ENCODE results near the gene KIF21A.
A peak's percentile ranks its signal among the peaks of the same experiment; 100 is the strongest.

KIF21A gene

DNA sequence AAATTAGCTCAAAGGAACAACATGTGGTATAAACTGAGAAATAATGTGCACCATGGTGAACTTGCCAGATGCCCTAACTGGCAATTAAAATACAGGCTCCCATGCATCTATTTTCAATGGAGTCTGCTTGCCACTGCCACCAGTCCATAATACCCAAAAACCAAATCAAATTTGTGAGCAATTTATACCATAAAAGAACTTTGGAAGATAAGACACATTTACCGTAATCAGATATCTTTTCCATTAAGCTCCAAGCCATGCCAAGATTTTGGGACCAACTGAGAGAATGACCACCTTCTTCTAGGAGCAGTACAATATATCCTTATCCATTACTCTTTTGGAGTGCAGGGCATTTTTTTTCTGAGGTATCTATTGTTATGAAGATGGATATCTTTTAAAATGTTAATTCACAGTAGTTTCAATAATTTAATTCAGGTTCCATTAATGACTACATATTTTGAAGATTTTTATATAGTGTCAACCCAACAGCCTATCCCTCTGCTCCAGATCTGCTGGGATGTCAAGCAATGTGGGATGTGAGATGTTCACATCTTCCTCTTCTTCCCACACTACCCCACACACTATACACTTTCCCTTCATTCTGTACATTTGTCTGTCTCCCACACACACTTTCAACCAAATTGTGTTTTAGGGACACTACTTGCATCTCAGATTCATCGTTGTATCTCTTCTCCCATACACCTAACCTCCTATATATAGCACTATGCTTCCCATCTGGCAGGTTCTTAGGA is 53.3 kb downstream of the KIF21A start:
- DNase-seq: peak in 1 of 56 donors; percentile 5

- no peak for DNase-seq
Measured at GRCh38 chr12:39386335-39386734, 56.6 kb downstream of the KIF21A start.

DNA sequence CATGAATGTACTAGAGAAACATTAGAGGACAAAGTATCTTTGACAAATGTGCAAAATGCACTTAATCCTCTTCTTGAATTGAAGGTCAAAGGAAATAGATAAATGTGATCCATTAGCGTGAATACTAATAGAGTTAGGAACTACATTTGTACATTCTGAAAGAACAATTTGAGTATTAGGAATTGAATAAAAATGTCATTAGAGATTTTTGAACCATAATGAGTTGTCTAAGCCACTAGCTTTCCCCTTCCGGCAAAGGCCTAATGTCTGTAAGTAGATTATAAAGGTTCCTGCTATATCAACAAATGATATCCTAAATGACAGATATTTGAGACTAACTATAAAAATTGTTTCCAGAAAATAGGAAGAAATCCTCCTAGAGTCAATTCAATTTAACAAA is 59.8 kb downstream of the KIF21A start:
- DNase-seq: no peak

DNA sequence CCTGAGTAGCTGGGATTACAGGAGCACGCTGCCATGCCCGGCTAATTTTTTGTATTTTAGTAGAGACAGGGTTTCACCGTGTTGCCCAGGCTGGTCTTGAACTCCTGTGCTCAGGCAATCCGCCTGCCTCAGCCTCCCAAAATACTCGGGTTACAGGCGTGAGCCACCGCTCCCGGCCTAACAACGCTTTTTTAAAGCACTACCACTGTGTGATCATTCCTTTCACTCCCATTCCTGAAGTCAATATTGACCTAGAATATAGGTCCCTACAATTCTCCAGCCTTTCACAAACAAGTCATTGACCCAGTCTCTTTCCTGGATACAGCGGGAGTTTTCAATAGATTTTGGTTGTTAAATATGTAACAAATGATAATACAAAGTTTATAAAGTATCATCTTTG is 62.8 kb downstream of the KIF21A start:
- no peak for DNase-seq

GRCh38 chr12:39378341-39378740 is 64.6 kb downstream of the KIF21A start:
- DNase-seq: no peak

DNA sequence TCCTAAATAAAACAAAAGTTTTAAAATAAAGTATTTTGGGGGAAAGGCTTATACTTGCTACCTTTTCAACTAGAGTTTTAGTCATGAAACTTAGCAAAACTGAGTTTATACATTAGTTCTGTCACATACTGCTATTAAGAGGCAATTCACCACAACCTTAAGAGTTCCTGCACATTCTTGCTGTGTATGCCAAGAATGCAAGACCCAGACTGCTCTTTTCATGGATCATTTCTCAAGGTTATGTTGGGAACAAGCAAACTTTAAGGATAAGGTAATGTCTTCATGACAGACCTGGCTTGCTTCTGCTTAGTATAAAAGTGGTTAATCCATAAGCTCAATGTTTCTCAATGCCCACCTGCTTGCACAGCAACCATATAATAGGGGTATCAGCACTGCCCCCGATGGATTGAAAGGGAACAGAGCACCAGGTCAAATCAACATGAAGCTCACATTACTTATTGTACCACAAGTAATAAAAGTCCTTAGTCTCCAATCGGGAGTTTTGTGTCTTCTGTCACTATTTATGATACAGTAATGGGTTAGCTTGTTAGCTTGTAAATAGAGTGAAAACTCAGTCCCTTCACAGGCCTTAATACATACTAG is 67.6 kb downstream of the KIF21A start:
- DNase-seq: no peak

DNA sequence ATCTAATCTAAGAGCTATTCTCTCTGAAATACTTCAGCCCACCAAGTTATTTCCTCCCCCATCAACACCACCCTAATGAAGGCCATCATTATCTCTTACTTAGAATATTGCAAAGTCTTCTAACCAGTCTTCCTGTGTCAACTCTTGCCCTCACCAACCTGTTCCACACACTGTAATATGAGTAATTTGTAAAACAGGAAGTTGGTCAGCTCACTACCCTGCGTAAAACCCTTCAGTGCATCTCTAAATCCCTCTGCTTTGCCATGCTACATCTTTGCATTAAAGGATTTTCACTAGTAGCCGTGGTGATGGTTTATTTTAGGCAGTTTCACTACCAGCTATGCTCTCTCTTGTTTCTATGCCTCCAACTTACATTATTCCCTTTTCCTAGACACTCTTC is 70.0 kb downstream of the KIF21A start:
- DNase-seq: no peak

DNA sequence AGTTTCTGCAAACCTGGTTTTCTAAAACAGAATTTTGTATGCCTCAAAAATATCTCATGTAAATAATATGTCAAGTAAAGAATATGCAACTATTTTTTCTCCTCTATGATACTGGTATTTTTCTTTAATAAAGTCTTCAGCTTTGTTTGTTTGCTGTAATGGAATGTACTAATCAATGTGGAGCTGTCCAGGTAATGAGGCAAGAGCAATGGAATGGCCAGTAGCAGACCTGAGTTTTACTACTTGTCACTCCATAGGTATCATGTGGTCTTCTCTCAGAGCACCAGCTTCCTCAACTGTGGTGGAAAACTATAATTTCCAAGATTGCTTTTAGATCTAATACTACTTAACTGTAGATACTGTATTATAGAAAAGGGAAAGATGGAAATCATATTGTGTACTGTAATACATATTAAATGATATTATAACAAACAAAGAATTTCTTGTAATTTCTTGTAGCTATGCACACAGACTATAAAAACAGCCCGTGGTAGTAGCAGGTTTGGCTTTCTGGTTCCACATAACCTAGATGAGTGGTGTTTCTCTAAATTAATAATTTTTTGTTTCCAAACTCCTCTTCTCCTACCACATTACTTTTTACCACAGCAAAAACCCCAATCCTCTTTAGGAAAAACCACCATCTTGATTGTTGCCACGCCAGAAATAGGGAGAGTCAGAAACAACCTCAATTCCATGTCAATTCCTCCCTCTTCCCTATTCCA is 70.6 kb downstream of the KIF21A start:
- no peak for DNase-seq

GRCh38 chr12:39369756-39370155 is 73.2 kb downstream of the KIF21A start:
- DNase-seq: no peak

- DNase-seq: no peak
Measured at GRCh38 chr12:39368891-39369290, 74.0 kb downstream of the KIF21A start.

DNA sequence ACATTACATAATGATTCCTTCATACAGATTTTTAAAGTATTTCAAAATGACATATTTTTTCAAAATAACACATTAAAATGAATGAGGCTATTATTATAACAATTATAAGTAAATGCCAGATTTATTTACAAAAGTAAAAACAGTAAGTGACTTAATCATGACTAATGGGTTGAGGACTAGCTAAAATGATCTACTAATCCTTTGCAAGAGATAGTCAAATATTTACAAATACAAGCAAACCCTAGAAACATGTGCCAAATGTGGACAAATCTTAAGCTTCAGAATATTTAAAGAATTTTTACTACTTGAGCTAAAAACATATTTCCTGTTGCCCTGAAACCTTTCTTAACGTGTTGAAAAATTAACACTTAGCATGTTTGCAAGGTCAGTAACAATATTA is 74.8 kb downstream of the KIF21A start:
- no peak for DNase-seq

GRCh38 chr12:39367494-39367893 is 75.4 kb downstream of the KIF21A start:
- no peak for DNase-seq

- no peak for DNase-seq
Measured at GRCh38 chr12:39365364-39366001, 77.4 kb downstream of the KIF21A start.

DNA sequence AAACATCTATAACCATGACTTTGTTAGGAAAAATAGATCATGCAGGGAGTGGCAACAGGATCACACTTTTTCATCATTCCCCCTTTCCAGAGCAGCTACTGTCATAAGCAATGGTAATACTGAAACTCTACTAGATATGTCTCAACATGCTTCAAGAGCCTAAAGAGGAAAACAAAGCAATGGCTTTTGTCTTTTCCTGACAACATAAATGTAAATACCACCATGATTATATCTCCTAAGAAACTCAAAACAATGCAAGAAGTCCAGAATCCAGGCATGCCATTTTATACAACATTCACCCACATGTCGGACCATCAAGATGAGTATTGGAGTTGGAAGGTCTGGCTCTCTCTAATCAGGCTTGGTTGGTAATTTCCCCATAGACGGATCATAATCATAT is 78.7 kb downstream of the KIF21A start:
- no peak for DNase-seq

- DNase-seq: no peak
Measured at GRCh38 chr12:39359645-39360044, 83.3 kb downstream of the KIF21A start.

DNA sequence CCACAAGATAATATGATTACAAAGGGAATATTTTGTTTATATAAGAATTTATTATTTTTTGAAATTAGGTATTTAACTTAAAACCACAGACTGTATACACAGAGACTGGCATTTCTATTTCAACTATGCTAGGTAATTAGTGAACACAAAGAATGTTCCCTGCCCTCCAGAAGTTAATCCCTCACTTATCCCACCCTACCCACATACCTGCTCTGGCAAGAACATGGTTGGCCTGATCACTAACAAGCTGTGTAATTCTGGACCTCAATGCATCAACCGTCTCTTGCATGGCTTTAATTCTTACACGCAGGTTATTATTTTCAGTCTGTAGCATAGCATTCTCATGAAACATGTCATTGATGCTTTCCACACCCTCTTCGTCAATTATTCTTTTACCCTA is 85.9 kb downstream of the KIF21A start:
- DNase-seq: no peak

- no peak for DNase-seq
Measured at GRCh38 chr12:39355841-39356240, 87.1 kb downstream of the KIF21A start.

- DNase-seq: no peak
Measured at GRCh38 chr12:39354955-39355354, 88.0 kb downstream of the KIF21A start.

- DNase-seq: peak in 1 of 56 donors; percentile 2
Measured at GRCh38 chr12:39352471-39353017, 90.4 kb downstream of the KIF21A start.

DNA sequence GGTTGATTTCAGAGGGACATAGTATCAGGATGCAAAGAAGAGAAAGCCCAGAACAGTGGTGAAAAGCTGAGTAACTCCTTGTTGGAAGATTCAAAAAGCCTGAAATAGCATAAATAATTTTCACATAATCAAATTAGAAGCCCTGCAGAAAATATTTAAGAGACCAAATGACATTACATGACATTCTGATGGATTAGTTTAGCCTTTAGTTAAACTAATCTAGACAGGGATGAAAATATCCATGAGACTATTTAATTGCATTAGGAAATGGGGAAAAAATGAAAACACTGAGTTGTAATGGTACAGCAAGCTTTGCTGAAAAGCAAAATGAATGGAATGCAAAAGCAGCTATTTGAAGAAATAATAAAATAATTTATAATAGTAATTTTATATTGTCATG is 91.8 kb downstream of the KIF21A start:
- no peak for DNase-seq

DNA sequence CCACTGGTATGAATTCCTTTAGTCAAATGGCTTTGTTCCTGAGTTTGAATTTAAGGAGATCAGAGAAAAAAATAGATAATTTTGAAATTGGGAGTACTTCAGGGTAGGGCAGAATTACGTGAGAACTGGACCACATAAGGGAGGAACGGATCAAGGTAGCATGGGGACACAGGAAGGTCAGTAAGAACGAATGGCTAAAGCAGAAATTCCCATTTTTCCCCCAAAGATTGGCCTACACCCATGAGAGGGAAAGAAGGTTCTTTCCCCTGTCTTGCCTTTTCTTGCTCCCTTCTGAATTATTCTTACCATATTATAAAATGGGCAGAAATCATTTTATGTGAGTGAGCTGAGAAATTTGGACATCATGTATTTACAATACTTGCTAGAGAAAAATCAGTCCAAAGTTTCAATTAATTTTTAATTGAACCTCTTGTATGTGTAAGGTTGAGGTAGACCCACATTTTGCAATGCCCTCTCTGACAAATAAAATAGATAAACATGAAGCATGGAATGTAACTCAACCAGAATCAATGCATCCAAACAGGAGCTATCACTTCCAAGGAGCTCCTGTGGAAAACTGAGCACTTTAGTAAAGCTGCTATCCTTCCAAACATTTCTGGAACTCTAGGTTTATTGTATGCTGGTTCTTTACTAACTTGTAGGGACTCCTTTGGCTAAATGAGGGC is 93.8 kb downstream of the KIF21A start:
- DNase-seq: no peak

All from amygdala (tissue), 56 donors.